KOPT-K1 (cell line): Measurements from ENCODE around the gene C2CD2L.
A peak's percentile ranks its signal among the peaks of the same experiment; 100 is the strongest.
"Not testable (repeated sequence)": the region's sequence is repeated elsewhere in the genome, so short reads cannot be mapped to it uniquely, and the experiment has no call there.

Source experiments
- H3K27ac ChIP-seq: fragments of 200-600 bp; sonication (generic); 2 replicates; pipeline ENCODE4 v1.5.1; 2016; ENCODE audit warnings: antibody characterized with exemption, mild to moderate bottlenecking, low read depth, low read length; ENCODE audit not compliant: poor library complexity, severe bottlenecking
- H3K36me3 ChIP-seq: fragments of 200-600 bp; sonication (generic); 2 replicates; pipeline ENCODE4 v1.5.1; 2017; ENCODE audit warnings: antibody characterized with exemption, mild to moderate bottlenecking, low read length, moderate library complexity; ENCODE audit not compliant: insufficient read depth
- H3K9me3 ChIP-seq: fragments of 200-600 bp; sonication (generic); 2 replicates; pipeline ENCODE4 v1.5.1; 2017; ENCODE audit warnings: antibody characterized with exemption, low read length, mild to moderate bottlenecking; ENCODE audit not compliant: insufficient read depth, poor library complexity, severe bottlenecking

C2CD2L gene

GRCh38 chr11:119106564-119107537 lies at the start of gene C2CD2L:
TSS of gene C2CD2L (plus strand) at chr11:119107344. CDS start at chr11:119107742, 398 bp downstream.
- Histone ChIP-seq H3K36me3 (peaks cover 23% of the 10 kb centered on the region), H3K27ac (peak within 1 kb of the TSS; percentile 75), H3K9me3 (no peaks in the 10 kb centered on the region)

GRCh38 chr11:119059128-119059527 lies 48.0 kb upstream of the C2CD2L start:
- not testable (repeated sequence) for H3K27ac ChIP-seq, H3K9me3 ChIP-seq
- H3K36me3 ChIP-seq = peaks cover 17% of the 10 kb centered on the region

- no peaks in the 10 kb centered on the region for H3K9me3 ChIP-seq
- no peak overlapping the region for H3K27ac ChIP-seq
- no peaks in the 10 kb centered on the region for H3K36me3 ChIP-seq
Observed at GRCh38 chr11:119061256-119061655, 45.9 kb upstream of the C2CD2L start.

GRCh38 chr11:119062779-119063178 lies 44.4 kb upstream of the C2CD2L start:
- H3K27ac ChIP-seq = no peak overlapping the region
- no peaks in the 10 kb centered on the region for H3K9me3 ChIP-seq
- no peaks in the 10 kb centered on the region for H3K36me3 ChIP-seq

GRCh38 chr11:119065369-119065768 lies 41.8 kb upstream of the C2CD2L start:
- no peaks in the 10 kb centered on the region for H3K9me3 ChIP-seq
- no peak overlapping the region for H3K27ac ChIP-seq
- H3K36me3 ChIP-seq = peaks cover 11% of the 10 kb centered on the region; the same call in 1 of the 2 replicates

- no peaks in the 10 kb centered on the region for H3K9me3 ChIP-seq
- peak within 1 kb of the TSS; percentile 77 for H3K27ac ChIP-seq
- H3K36me3 ChIP-seq = peaks cover 33% of the 10 kb centered on the region
Observed at GRCh38 chr11:119067371-119068222, 39.5 kb upstream of the C2CD2L start, which contains the start of gene VPS11. TSS of gene VPS11 (plus strand) at chr11:119067818. CDS start at chr11:119067824, 6 bp downstream.

- Histone ChIP-seq H3K27ac (no peak overlapping the region), H3K9me3 (no peaks in the 10 kb centered on the region), H3K36me3 (peaks cover 87% of the 10 kb centered on the region)
Observed at GRCh38 chr11:119077839-119078238, 29.3 kb upstream of the C2CD2L start.

- Histone ChIP-seq H3K36me3 (peaks cover 77% of the 10 kb centered on the region), H3K27ac (no peak overlapping the region), H3K9me3 (no peaks in the 10 kb centered on the region)
Observed at GRCh38 chr11:119078675-119079420, 28.3 kb upstream of the C2CD2L start.

GRCh38 chr11:119081682-119082260 lies 25.4 kb upstream of the C2CD2L start:
- H3K27ac ChIP-seq = no peak overlapping the region
- H3K36me3 ChIP-seq = peaks cover 60% of the 10 kb centered on the region
- no peaks in the 10 kb centered on the region for H3K9me3 ChIP-seq

GRCh38 chr11:119084663-119085436 lies 22.3 kb upstream of the C2CD2L start, which contains the start of gene HMBS:
TSS of gene HMBS (plus strand) at chr11:119084881. CDS start at chr11:119085034, 153 bp downstream.
- peaks cover 32% of the 10 kb centered on the region for H3K36me3 ChIP-seq
- peak within 1 kb of the TSS; percentile 86 for H3K27ac ChIP-seq
- H3K9me3 ChIP-seq = no peaks in the 10 kb centered on the region

GRCh38 chr11:119085437-119085847 lies 21.7 kb upstream of the C2CD2L start:
- Histone ChIP-seq H3K27ac (peak overlapping the region; percentile 86), H3K36me3 (peaks cover 27% of the 10 kb centered on the region)

GRCh38 chr11:119087123-119087522 lies 20.0 kb upstream of the C2CD2L start:
- Histone ChIP-seq H3K9me3 (no peaks in the 10 kb centered on the region), H3K36me3 (peaks cover 23% of the 10 kb centered on the region), H3K27ac (peak overlapping the region; percentile 48)

More at GRCh38 chr11:119085437-119085847, 21.7 kb upstream of the C2CD2L start:
- no peaks in the 10 kb centered on the region for H3K9me3 ChIP-seq

GRCh38 chr11:119087747-119088241 lies 19.4 kb upstream of the C2CD2L start:
- H3K36me3 ChIP-seq = peaks cover 24% of the 10 kb centered on the region
- no peaks in the 10 kb centered on the region for H3K9me3 ChIP-seq
- peak overlapping the region; percentile 48 for H3K27ac ChIP-seq
